Kidney (tissue), 14 donors: ENCODE data around the gene MAP2K4. TPM values are rescaled to one million over a fixed set of nuclear protein-coding genes. Genes with fewer than 3 reads are reported as not detected.

Source experiments
- DNase-seq, 5 donors: peaks; one replicate each; pipeline ENCODE4 v3.0.0-alpha.2; 2013 to 2020
- FAIRE-seq: peaks from 2 replicates; lab custom pipeline; 2012; peaks lifted over from hg19 to GRCh38; lab: Jason Lieb, UNC
- H3K27ac ChIP-seq, 2 donors: one replicate each; pipeline ENCODE4 v1.7.0; 2013; ENCODE audit warnings: low read depth in 2 of 2, low read length in 2 of 2, inconsistent platforms in 1 of 2
- H3K27me3 ChIP-seq: one replicate; pipeline ENCODE4 v1.7.1; 2013; ENCODE audit warnings: low read length, inconsistent platforms; ENCODE audit not compliant: control insufficient read depth, insufficient read depth
- H3K36me3 ChIP-seq, 3 donors: one replicate each; pipeline versions ENCODE4 v1.7.0 to v1.7.1; 2013; ENCODE audit warnings: low read length in 3 of 3, control low read depth in 1 of 3, inconsistent platforms in 1 of 3; ENCODE audit not compliant: insufficient read depth in 3 of 3, control insufficient read depth in 2 of 3
- H3K4me1 ChIP-seq, 3 donors: one replicate each; pipeline versions ENCODE4 v1.7.0 to v1.7.1; 2013; ENCODE audit warnings: low read length in 3 of 3, inconsistent platforms in 1 of 3, low read depth in 1 of 3; ENCODE audit not compliant: control insufficient read depth in 2 of 3, insufficient read depth in 2 of 3
- H3K4me3 ChIP-seq, 3 donors: one replicate each; pipeline versions ENCODE4 v1.7.0 to v1.8.1; 2013; ENCODE audit warnings: low read length in 3 of 3, control low read depth in 1 of 3, inconsistent platforms in 1 of 3
- H3K9ac ChIP-seq, 3 donors: one replicate each; pipeline versions ENCODE4 v1.7.0 to v1.7.1; 2013; ENCODE audit warnings: low read length in 3 of 3, control low read depth in 1 of 3, inconsistent platforms in 1 of 3
- H3K9me3 ChIP-seq, 3 donors: one replicate each; pipeline versions ENCODE4 v1.7.0 to v1.7.1; 2013; ENCODE audit warnings: low read length in 3 of 3, control low read depth in 1 of 3, inconsistent platforms in 1 of 3; ENCODE audit not compliant: control insufficient read depth in 2 of 3, insufficient read depth in 1 of 3
- intact Hi-C: fragments of 100-400 bp; cut with DNase I; formaldehyde crosslinking; loops from one replicate; pipeline ENCODE4 v1.11.1; 2022
- polyA plus RNA-seq: library from polyadenylated mRNA; stranded (reverse); fragments of 350-450 nt; fragmentation: Illumina TruSeq; extraction: RNeasy Lipid Tissue Mini Kit (QIAGEN cat#74804); gene quantifications from one replicate; pipeline ENCODE4 v1.2.3, GENCODE V29; 2014; ENCODE audit warnings: low read depth, low replicate concordance; ENCODE audit not compliant: insufficient read depth
- total RNA-seq: library from RNA; stranded (reverse); fragmentation: NEBNext Ultra II Directional; extraction: Animal tissue kit (Norgen Biotek cat#: 25700); gene quantifications from one replicate; pipeline ENCODE4 v1.2.1, GENCODE V29; 2021
- TF ChIP-seq, protein P1 (sequence below): IDR thresholded peaks from 3 replicates; pipeline ENCODE4 v1.5.1; 2012; ENCODE audit warnings: mild to moderate bottlenecking, moderate library complexity, borderline replicate concordance; ENCODE audit not compliant: insufficient read depth; ENCODE audit errors: extremely low read depth
- donor health status: control.
- donor health status: control.
- donor health status: control.
- donor health status: control.
- donor health status: control.
- donor health status: DM: yes; HTN: yes; CAD: no.
- donor health status: Normal renal cell carcinoma (clear cell type).

The MAP2K4 gene
- total and polyA plus RNA-seq, 2 donors from 2014 or later, result 14.2 to 36.1 TPM

- intact Hi-C loops, result no loop called here
- FAIRE-seq, result no peak
- no peaks in the 10 kb centered on the region for H3K9me3 ChIP-seq
Measured at GRCh38 chr17:11980813-11981212, 39.9 kb upstream of the MAP2K4 start.

DNA sequence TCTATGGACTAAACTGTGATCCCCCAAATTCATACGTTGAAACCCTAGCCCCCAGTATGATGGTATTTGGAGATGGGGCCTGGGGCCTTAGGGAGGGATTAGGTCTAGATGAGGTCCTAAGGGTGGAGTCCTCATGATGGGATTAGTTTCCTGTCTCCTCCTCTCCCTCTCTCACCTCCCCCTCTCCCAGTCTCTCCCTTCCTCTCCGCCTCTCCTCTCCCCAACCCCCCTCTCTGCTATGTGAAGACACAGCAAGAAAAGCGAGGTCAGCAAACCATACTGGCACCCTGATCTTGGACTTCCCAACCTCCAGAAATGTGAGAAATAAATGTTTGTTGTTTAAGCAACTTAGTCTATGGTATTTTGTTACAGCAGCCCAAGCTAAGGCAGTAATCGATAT, 38.8 kb upstream of the MAP2K4 start:
- peaks cover 0 to 24% (median 19%) of the 10 kb centered on the region in 3 donors for H3K36me3 ChIP-seq

More at GRCh38 chr17:11980813-11981212, 39.9 kb upstream of the MAP2K4 start:
- DNase-seq, result no peak
- no peak overlapping the region for H3K4me3 ChIP-seq
- H3K36me3 ChIP-seq, result peaks cover 0 to 24% (median 19%) of the 10 kb centered on the region in 3 donors
- TF ChIP-seq, protein P1, sequence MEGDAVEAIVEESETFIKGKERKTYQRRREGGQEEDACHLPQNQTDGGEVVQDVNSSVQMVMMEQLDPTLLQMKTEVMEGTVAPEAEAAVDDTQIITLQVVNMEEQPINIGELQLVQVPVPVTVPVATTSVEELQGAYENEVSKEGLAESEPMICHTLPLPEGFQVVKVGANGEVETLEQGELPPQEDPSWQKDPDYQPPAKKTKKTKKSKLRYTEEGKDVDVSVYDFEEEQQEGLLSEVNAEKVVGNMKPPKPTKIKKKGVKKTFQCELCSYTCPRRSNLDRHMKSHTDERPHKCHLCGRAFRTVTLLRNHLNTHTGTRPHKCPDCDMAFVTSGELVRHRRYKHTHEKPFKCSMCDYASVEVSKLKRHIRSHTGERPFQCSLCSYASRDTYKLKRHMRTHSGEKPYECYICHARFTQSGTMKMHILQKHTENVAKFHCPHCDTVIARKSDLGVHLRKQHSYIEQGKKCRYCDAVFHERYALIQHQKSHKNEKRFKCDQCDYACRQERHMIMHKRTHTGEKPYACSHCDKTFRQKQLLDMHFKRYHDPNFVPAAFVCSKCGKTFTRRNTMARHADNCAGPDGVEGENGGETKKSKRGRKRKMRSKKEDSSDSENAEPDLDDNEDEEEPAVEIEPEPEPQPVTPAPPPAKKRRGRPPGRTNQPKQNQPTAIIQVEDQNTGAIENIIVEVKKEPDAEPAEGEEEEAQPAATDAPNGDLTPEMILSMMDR, result no peak
- H3K27me3 ChIP-seq, result no peaks in the 10 kb centered on the region
- no peak overlapping the region for H3K9ac ChIP-seq
- H3K4me1 ChIP-seq, result no peaks in the 10 kb centered on the region
- no peak overlapping the region for H3K27ac ChIP-seq

DNA sequence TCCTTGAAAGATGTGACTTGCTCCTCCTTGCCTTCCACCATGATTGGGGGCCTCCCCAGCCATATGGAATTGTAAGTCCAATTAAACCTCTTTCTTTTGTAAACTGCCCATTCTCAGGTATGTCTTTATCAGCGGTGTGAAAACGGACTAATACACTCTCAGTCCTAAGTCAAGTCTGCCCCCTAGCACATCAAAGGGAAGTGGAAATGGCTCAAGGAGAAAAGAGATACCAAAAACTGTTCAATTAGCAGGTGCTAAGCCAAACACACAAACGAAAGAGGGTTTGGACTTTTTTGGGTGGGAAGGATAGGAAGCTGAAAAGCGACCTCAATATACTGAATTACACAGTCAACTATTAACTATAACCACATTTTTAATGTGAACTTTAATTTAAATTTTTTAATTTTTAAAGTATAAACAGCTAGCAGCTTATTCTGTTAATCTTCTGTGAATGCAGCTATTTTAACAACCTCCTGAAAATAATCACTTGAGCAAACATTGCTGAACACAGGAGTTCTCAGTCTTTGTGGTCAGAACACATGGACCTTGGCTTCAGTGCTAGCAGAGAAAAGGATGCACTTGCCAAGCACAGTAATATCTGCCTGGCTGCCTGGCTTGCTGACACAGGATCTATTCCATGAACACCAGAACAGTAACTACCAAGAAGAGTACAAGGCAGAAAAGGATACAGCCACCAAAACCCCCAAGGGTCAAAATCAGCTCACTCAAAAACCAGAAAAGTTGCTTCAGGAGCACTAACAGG, 34.3 kb upstream of the MAP2K4 start:
- Histone ChIP-seq H3K4me3 (no peak overlapping the region), H3K9ac (no peak overlapping the region), H3K27me3 (no peaks in the 10 kb centered on the region), H3K27ac (no peak overlapping the region), H3K9me3 (no peaks in the 10 kb centered on the region), H3K4me1 (no peaks in the 10 kb centered on the region), H3K36me3 (peaks cover 0 to 22% (median 19%) of the 10 kb centered on the region in 3 donors)
- DNase-seq (no peak), FAIRE-seq (no peak)
- TF ChIP-seq, protein P1, result no peak
- intact Hi-C loops, result no loop called here

More for the DNA sequence above, 38.8 kb upstream of the MAP2K4 start:
- no peak for FAIRE-seq
- H3K9ac ChIP-seq, result no peak overlapping the region
- no peaks in the 10 kb centered on the region for H3K27me3 ChIP-seq
- H3K27ac ChIP-seq, result no peak overlapping the region
- DNase-seq, result no peak
- H3K4me1 ChIP-seq, result no peaks in the 10 kb centered on the region
- TF ChIP-seq, protein P1, result no peak
- intact Hi-C loops, result no loop called here
- H3K9me3 ChIP-seq, result no peaks in the 10 kb centered on the region
- no peak overlapping the region for H3K4me3 ChIP-seq
